DMS114 treated with DMSO at 0.1 percent for 48 hours (cell line): ENCODE measurements around the gene SLC25A12.
"Not testable (repeated sequence)": the region's sequence is repeated elsewhere in the genome, so short reads cannot be mapped to it uniquely, and the experiment has no call there.

Source experiments
- DNase-seq: peaks from one replicate; lab custom pipeline; 2025; ENCODE audit not compliant: unreplicated experiment; lab: John Stamatoyannopoulos, UW

The SLC25A12 gene

GRCh38 chr2:171830039-171830438, 64.0 kb downstream of the SLC25A12 start:
- no peak for DNase-seq

GRCh38 chr2:171824086-171824485, 70.0 kb downstream of the SLC25A12 start:
- DNase-seq = no peak

- no peak for DNase-seq
These were observed 71.3 kb downstream of the SLC25A12 start for GRCh38 chr2:171822525-171823322.

- no peak for DNase-seq
These were observed 74.6 kb downstream of the SLC25A12 start for GRCh38 chr2:171819453-171819852.

GRCh38 chr2:171814883-171815282, 79.2 kb downstream of the SLC25A12 start:
- no peak for DNase-seq

- DNase-seq = no peak
These were observed 79.9 kb downstream of the SLC25A12 start for GRCh38 chr2:171814174-171814573.

- no peak for DNase-seq
These were observed 80.3 kb downstream of the SLC25A12 start for GRCh38 chr2:171813729-171814128.

GRCh38 chr2:171813126-171813525, 80.9 kb downstream of the SLC25A12 start:
- DNase-seq = no peak

GRCh38 chr2:171811245-171811628, 82.8 kb downstream of the SLC25A12 start:
- peak; percentile 2 for DNase-seq

- DNase-seq = no peak
These were observed 83.4 kb downstream of the SLC25A12 start for GRCh38 chr2:171810422-171811244.

GRCh38 chr2:171808885-171809284, 85.2 kb downstream of the SLC25A12 start:
- DNase-seq = not testable (repeated sequence)

GRCh38 chr2:171807831-171808393, 86.1 kb downstream of the SLC25A12 start:
- DNase-seq = no peak

- DNase-seq = no peak
These were observed 86.9 kb downstream of the SLC25A12 start for GRCh38 chr2:171807119-171807518.

- no peak for DNase-seq
These were observed 89.6 kb downstream of the SLC25A12 start for GRCh38 chr2:171804456-171804855.

GRCh38 chr2:171803757-171804156, 90.3 kb downstream of the SLC25A12 start:
- DNase-seq = no peak

- no peak for DNase-seq
These were observed 93.4 kb downstream of the SLC25A12 start for GRCh38 chr2:171800639-171801038.

GRCh38 chr2:171798156-171798820, 95.8 kb downstream of the SLC25A12 start:
- no peak for DNase-seq

- no peak for DNase-seq
These were observed 99.1 kb downstream of the SLC25A12 start for GRCh38 chr2:171794918-171795317.

- no peak for DNase-seq
These were observed 100.1 kb downstream of the SLC25A12 start for GRCh38 chr2:171793691-171794678.
